ENCODE measurements around the gene MIA. TPM values are rescaled to one million over a fixed set of nuclear protein-coding genes. Genes with fewer than 3 reads are reported as not detected.

Gene MIA
- total and polyA plus RNA-seq, 12 donors, result 0.74 to 9.2 (median 4.9) TPM; not detected in 6

DNA sequence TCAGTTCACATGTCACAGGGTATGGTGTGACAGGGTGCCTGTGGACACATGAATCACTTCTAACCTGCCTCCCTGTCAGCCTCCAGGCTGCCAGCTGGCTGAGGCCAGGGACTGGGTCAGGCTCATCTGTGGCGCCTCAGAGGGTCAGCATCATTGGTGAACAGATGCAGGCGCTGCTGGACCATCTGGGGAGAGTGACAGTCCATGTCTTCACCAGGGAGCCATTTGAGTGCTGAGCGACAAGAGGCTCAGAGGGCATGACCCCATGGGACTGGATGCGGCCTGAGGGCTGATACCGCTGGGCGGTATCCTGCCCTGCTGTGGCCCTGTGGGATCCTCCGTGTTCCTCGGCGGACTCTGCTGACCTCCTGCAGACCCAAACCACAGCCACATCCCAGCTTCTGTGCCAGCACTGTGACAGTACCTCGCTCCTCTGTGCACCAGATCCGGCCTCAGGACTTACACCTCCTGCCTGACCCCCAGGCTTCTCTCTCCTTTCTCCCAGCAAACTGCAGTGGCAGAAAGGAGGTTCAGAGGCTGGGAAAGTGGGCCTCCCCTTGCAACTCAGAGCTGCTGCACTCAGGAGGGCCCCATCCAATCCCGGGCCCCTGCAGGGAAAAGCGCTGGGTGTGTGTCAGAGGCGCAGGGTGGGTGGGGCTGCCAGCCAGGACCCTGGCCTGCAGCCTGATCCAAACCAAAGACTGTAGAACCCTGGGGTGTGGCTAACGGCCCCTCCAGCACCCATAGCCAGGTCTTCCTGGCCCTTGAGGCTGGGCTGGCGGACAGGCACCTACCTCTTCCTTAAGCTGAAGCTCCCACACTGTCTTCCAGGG is 35.2 kb upstream of the MIA start:
- Histone ChIP-seq H3K4me3 (no peak overlapping the region), H3K27me3 (no peaks in the 10 kb centered on the region), H3K27ac (no peak overlapping the region), H3K36me3 (replicated peaks in 1 of 2) (peaks cover 0 to 56% of the 10 kb centered on the region in 2 donors), H3K9me3 (replicated peaks in 1 of 3) (no peaks in the 10 kb centered on the region), H3K4me1 (replicated peaks in 1 of 2) (peaks cover 0 to 4% of the 10 kb centered on the region in 2 donors)
- 73 to 93% (median 81%) methylated on average over 5 to 16 of the region's 16 CpGs for WGBS, 4 donors
- TF ChIP-seq POLR2A (IDR thresholded peaks at IDR 0.05), result no peak
- TF ChIP-seq, protein P1, sequence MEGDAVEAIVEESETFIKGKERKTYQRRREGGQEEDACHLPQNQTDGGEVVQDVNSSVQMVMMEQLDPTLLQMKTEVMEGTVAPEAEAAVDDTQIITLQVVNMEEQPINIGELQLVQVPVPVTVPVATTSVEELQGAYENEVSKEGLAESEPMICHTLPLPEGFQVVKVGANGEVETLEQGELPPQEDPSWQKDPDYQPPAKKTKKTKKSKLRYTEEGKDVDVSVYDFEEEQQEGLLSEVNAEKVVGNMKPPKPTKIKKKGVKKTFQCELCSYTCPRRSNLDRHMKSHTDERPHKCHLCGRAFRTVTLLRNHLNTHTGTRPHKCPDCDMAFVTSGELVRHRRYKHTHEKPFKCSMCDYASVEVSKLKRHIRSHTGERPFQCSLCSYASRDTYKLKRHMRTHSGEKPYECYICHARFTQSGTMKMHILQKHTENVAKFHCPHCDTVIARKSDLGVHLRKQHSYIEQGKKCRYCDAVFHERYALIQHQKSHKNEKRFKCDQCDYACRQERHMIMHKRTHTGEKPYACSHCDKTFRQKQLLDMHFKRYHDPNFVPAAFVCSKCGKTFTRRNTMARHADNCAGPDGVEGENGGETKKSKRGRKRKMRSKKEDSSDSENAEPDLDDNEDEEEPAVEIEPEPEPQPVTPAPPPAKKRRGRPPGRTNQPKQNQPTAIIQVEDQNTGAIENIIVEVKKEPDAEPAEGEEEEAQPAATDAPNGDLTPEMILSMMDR (IDR thresholded peaks at IDR 0.05), result no peak
- DNase-seq, result no peak
- intact Hi-C loops (cut with DNase I), result no loop called here

DNA sequence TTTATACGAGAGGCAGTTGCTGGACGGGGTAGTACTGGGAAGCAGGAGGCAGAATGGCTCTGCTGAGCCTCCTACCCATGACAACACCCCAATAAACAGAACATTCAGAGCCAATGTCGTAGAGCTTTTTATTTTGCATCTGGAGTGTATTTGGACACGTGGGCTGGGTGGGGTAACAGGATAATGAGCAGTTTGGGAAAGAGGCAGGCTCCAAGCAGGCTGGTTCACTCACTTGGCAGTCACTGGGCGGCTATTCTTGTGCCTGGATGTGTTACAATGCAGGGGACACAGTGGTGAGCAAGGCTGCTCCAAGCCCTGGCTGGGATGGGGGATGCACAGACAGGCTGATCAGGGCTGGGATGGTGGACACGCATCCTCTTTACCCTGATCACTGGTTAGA is 34.6 kb upstream of the MIA start:
- intact Hi-C loops (cut with DNase I), result no loop called here
- H3K27ac ChIP-seq, result peak overlapping the region in 1 of 5 donors; percentile 3

DNA sequence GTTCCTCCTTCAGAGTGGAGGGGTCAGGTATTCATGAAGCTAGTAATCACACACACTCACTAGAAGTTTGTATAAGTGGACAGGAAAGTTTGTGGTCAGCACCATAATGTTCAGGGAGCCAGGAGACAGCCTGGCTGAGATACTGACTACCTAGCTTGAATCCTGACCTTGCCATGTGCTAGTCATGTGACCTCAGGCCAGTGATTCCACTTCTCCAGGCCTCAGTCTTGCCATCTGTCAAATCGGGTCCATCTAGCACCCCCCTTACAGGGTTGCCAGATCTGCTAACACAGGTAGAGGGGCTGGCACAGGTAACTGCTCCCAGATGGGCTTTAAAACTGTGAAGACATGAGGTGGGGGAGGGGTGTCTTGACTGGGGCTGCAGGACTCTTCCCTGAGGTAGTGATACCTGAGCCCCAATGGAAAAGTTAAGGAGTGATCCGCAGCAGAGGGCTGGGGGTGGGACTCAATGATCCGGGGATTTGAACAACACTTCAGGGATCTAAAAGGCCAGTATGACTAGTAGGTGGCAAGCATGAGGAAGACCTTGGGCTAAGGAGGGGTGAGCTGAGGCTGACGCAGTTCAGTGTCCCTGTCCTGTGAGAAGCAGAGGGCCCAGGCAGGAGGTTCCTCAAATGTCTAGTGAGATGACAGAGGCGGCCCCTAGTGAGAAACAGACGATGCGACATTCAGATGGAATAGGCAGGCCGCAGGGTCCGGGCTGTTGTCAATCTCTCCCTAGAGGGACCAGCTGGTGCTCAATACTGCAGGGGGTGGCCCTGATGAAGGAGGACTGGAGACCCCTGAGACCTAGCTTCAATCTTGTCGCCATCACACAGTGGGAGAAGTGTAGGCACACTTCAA is 33.6 kb upstream of the MIA start:
- TF ChIP-seq POLR2A (IDR thresholded peaks at IDR 0.05), result no peak
- TF ChIP-seq, protein P1 (IDR thresholded peaks at IDR 0.05), result no peak
- peak overlapping the region in 1 of 5 donors; percentile 55 for H3K27ac ChIP-seq

More for the DNA sequence above, 34.6 kb upstream of the MIA start:
- 70 to 90% (median 87%) methylated on average over 5 to 6 of the region's 6 CpGs for WGBS, 4 donors
- no peaks in the 10 kb centered on the region for H3K9me3 ChIP-seq (replicated peaks in 1 of 3)
- TF ChIP-seq POLR2A (IDR thresholded peaks at IDR 0.05), result no peak
- TF ChIP-seq, protein P1 (IDR thresholded peaks at IDR 0.05), result no peak
- H3K27me3 ChIP-seq, result no peaks in the 10 kb centered on the region
- peaks cover 0 to 49% of the 10 kb centered on the region in 2 donors for H3K36me3 ChIP-seq (replicated peaks in 1 of 2)
- peaks cover 0 to 10% of the 10 kb centered on the region in 2 donors for H3K4me1 ChIP-seq (replicated peaks in 1 of 2)
- H3K4me3 ChIP-seq, result no peak overlapping the region
- DNase-seq, result no peak

DNA sequence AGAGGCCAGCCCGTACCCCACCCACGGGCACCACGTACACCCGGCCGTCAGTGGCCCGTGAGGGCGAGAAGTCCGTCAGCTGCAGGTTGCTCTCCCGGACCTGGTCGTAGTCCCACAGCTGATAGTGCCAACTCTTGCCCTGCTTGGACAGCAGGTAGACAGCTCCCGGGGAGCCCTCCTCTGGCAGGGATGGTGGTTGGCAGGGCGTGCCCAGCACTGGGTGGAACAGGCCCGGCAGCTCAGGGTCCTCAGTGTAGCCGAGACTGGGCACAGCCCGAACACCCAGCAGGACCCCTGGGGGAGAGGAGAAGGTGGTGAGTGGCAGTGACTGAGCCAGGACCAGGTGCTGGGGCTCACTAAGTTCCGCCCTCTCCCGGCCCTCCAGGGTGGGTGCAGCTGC is 32.8 kb upstream of the MIA start:
- H3K36me3 ChIP-seq (replicated peaks in 1 of 2), result peaks cover 0 to 33% of the 10 kb centered on the region in 2 donors
- TF ChIP-seq POLR2A (IDR thresholded peaks at IDR 0.05), result no peak
- TF ChIP-seq, protein P1 (IDR thresholded peaks at IDR 0.05), result no peak
- WGBS, 4 donors, result 87 to 95% (median 89%) methylated on average over 7 to 17 of the region's 17 CpGs; no CpG with 5 or more reads in 1 of the 4 donors
- no peaks in the 10 kb centered on the region for H3K27me3 ChIP-seq
- peak in 1 of 7 donors; percentile 11 for DNase-seq
- peaks cover 0 to 12% of the 10 kb centered on the region in 2 donors for H3K4me1 ChIP-seq (replicated peaks in 1 of 2)
- no peak overlapping the region for H3K4me3 ChIP-seq
- no peaks in the 10 kb centered on the region for H3K9me3 ChIP-seq (replicated peaks in 1 of 3)
- no peak overlapping the region for H3K27ac ChIP-seq
- intact Hi-C loops (cut with DNase I), result no loop called here

More for the DNA sequence above, 33.6 kb upstream of the MIA start:
- H3K27me3 ChIP-seq, result no peaks in the 10 kb centered on the region
- no peaks in the 10 kb centered on the region for H3K9me3 ChIP-seq (replicated peaks in 1 of 3)
- WGBS, 4 donors, result 73 to 83% (median 77%) methylated on average over 9 to 10 of the region's 10 CpGs
- H3K4me3 ChIP-seq, result no peak overlapping the region
- DNase-seq, result peak in 2 of 7 donors; percentile 43 to 62
- peaks cover 0 to 40% of the 10 kb centered on the region in 2 donors for H3K36me3 ChIP-seq (replicated peaks in 1 of 2)
- H3K4me1 ChIP-seq (replicated peaks in 1 of 2), result peaks cover 0 to 12% of the 10 kb centered on the region in 2 donors
- intact Hi-C loops (cut with DNase I), result no loop called here

Measured in adrenal gland (tissue), 12 donors.